Uterus (tissue), 4 donors: ENCODE results near the gene ZNF569. TPM values are rescaled to one million over a fixed set of nuclear protein-coding genes. Genes with fewer than 3 reads are reported as not detected.

ENCODE experiments used
- DNase-seq, 2 donors: peaks; one replicate each; pipeline ENCODE4 v3.0.0-alpha.2; 2019 to 2020
- H3K27ac ChIP-seq, 2 donors: fragments of 200-600 bp; sonication (generic); 1 replicate in 1 of 2; 2 replicates in 1 of 2; pipeline ENCODE4 v1.5.1; 2016 to 2018
- H3K27me3 ChIP-seq, 2 donors: fragments of 200-600 bp; sonication (generic); one replicate each; pipeline ENCODE4 v1.5.1; 2018 to 2019; ENCODE audit warnings: control low read depth in 1 of 2
- H3K36me3 ChIP-seq, 2 donors: fragments of 200-600 bp; sonication (generic); one replicate each; pipeline ENCODE4 v1.5.1; 2019; ENCODE audit warnings: control low read depth in 1 of 2
- H3K4me1 ChIP-seq, 2 donors: fragments of 200-600 bp; sonication (generic); one replicate each; pipeline ENCODE4 v1.5.1; 2018 to 2019; ENCODE audit warnings: control low read depth in 1 of 2
- H3K4me3 ChIP-seq, 2 donors: fragments of 200-600 bp; sonication (generic); 1 replicate in 1 of 2; 2 replicates in 1 of 2; pipeline ENCODE4 v1.5.1; 2018 to 2019; ENCODE audit warnings: mild to moderate bottlenecking in 1 of 2
- H3K9me3 ChIP-seq, 2 donors: fragments of 200-600 bp; sonication (generic); one replicate each; pipeline ENCODE4 v1.5.1; 2019; ENCODE audit warnings: control low read depth in 1 of 2
- POLR2A ChIP-seq, 2 donors: fragments of 450-650 bp; IDR thresholded peaks; one replicate each; pipeline ENCODE4 v1.6.1; 2016; ENCODE audit warnings: antibody characterized with exemption in 2 of 2, mild to moderate bottlenecking in 1 of 2, moderate library complexity in 1 of 2
- intact Hi-C: fragments of 100-400 bp; cut with DNase I; formaldehyde crosslinking; loops from one replicate; pipeline ENCODE4 v1.15.1; 2023; ENCODE audit warnings: low total_unique reads
- total RNA-seq, 4 donors: library from RNA; depleted of rRNA in 3 of 4; stranded (reverse); fragments of >200 nt in 3 of 4; gene quantifications; one replicate each; pipeline versions ENCODE4 v1.1.0 to v1.2.4, GENCODE V29; 2014 to 2023
- TF ChIP-seq, protein P1 (sequence below), 4 experiments: fragments of 200-600 bp in 2 of 4; fragments of 450-650 bp in 2 of 4; sonication (generic) in 2 of 4; IDR thresholded peaks; one replicate each; pipeline ENCODE4 v1.5.1; 2016 to 2019; ENCODE audit warnings: antibody characterized with exemption in 4 of 4, mild to moderate bottlenecking in 2 of 4, moderate library complexity in 1 of 4
- donor health status: DM: yes; HTN: yes; CAD: no.

Gene ZNF569
- total RNA-seq, 4 donors from 2014 or later: 8.7 to 23.5 (median 16.8) TPM

- H3K27ac ChIP-seq: no peak overlapping the region
- H3K27me3 ChIP-seq: no peaks in the 10 kb centered on the region
- TF ChIP-seq, protein P1, sequence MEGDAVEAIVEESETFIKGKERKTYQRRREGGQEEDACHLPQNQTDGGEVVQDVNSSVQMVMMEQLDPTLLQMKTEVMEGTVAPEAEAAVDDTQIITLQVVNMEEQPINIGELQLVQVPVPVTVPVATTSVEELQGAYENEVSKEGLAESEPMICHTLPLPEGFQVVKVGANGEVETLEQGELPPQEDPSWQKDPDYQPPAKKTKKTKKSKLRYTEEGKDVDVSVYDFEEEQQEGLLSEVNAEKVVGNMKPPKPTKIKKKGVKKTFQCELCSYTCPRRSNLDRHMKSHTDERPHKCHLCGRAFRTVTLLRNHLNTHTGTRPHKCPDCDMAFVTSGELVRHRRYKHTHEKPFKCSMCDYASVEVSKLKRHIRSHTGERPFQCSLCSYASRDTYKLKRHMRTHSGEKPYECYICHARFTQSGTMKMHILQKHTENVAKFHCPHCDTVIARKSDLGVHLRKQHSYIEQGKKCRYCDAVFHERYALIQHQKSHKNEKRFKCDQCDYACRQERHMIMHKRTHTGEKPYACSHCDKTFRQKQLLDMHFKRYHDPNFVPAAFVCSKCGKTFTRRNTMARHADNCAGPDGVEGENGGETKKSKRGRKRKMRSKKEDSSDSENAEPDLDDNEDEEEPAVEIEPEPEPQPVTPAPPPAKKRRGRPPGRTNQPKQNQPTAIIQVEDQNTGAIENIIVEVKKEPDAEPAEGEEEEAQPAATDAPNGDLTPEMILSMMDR (IDR thresholded peaks at IDR 0.05): no peak
- no peak for TF ChIP-seq POLR2A (IDR thresholded peaks at IDR 0.05)
- no peaks in the 10 kb centered on the region for H3K36me3 ChIP-seq
- no peak for DNase-seq
- H3K4me1 ChIP-seq: no peaks in the 10 kb centered on the region
- H3K9me3 ChIP-seq: peaks cover 0 to 4% of the 10 kb centered on the region in 2 donors
- intact Hi-C loops: no loop called here
- H3K4me3 ChIP-seq: peak overlapping the region in 1 of 2 donors; percentile 63
These were observed 3.0 kb upstream of the ZNF569 start for GRCh38 chr19:37470216-37470615.

DNA sequence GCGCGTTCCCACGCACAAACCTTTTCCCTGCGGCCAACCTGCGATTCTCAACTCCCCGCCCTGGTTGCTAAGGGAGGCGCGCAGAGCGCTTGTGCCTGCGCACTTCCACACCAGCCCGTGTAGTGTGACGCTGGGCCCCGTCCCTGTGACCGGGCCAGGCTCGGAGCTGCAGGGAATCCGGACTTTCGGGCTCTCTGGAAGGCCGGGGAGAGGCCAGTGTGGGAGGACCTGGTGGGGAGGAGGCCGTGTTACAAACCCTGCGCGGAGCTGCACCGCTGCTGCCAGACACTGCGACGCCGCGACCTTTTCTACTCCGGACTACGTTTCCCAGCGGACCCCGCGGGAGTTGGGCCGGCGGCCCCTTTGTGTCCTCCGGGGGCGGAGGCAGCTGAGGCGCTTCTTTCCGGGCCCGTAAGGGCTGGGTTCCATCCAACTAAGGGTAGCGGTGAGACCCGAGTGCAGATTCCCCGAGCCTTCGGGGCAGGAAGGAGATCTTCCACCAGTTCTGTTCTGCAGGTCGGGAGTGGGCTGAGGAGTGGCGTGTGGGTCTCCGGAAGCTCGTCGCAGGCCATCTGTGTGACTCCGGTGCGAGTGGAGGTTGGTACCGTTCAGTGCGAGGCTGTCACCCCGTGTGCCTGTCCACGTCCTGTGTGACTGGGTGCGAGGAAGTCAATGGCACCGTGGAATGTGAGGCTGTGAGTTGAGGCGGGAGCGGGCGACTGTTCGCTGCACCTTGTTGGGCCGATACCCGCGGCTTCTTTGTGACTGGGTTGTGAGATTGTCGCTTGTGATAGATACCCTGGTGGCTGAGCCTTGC, 1.9 kb upstream of the ZNF569 start, which contains the start of gene ZNF570:
Gene ZNF570, plus strand, starts transcription at position 396 of the 817 bp plus-strand sequence. CDS start 999 bp downstream, outside the sequence.
- peak; percentile 56 to 67 for TF ChIP-seq POLR2A (IDR thresholded peaks at IDR 0.05)
- TF ChIP-seq, protein P1 (IDR thresholded peaks at IDR 0.05): no peak
- peak; percentile 84 to 88 for DNase-seq
- intact Hi-C loops: no loop called here

GRCh38 chr19:37467608-37468090, 405 bp upstream of the ZNF569 start:
- Histone ChIP-seq H3K4me1 (no peaks in the 10 kb centered on the region), H3K27ac (peak overlapping the region; percentile 81 to 83), H3K4me3 (peak overlapping the region; percentile 68 to 77), H3K36me3 (no peaks in the 10 kb centered on the region), H3K27me3 (no peaks in the 10 kb centered on the region), H3K9me3 (peaks cover 0 to 5% of the 10 kb centered on the region in 2 donors)
- TF ChIP-seq, protein P1 (IDR thresholded peaks at IDR 0.05): no peak
- no peak for TF ChIP-seq POLR2A (IDR thresholded peaks at IDR 0.05)
- intact Hi-C loops: no loop called here
- DNase-seq: no peak

More for the DNA sequence above, 1.9 kb upstream of the ZNF569 start, which contains the start of gene ZNF570:
- Histone ChIP-seq H3K36me3 (no peaks in the 10 kb centered on the region), H3K27me3 (no peaks in the 10 kb centered on the region), H3K4me1 (no peaks in the 10 kb centered on the region), H3K27ac (peak within 1 kb of the TSS; percentile 83 to 88), H3K9me3 (no peaks in the 10 kb centered on the region), H3K4me3 (peak within 1 kb of the TSS; percentile 63 to 72)

DNA sequence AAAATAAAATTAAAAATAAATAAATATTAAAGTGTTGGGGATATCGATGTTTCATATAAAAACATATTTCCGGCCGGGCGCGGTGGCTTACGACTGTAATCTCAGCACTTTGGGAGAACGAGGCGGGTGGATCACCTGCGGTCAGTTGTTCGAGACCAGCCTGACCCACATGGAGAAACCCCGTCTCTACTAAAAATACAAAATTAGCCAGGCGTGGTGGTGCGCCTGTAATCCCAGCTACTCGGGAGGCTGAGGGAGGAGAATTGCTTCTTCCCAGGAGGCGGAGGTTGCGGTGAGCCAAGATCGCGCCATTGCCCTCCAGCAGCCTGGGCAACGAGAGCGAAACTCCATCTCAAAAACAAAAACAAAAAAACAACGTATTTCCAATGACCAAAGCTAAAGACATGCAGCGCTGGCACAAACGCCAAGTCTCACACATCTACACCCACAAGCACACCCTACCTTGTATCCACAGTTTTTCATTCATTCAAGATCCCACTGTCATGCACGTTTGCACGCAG, 907 bp downstream of the ZNF569 start:
- H3K4me3 ChIP-seq: peak overlapping the region; percentile 68 to 77
- no peaks in the 10 kb centered on the region for H3K36me3 ChIP-seq
- peaks cover 0 to 17% of the 10 kb centered on the region in 2 donors for H3K9me3 ChIP-seq
- no peak for TF ChIP-seq POLR2A (IDR thresholded peaks at IDR 0.05)
- TF ChIP-seq, protein P1 (IDR thresholded peaks at IDR 0.05): no peak
- DNase-seq: no peak
- peak overlapping the region; percentile 81 to 83 for H3K27ac ChIP-seq
- intact Hi-C loops: no loop called here
- no peaks in the 10 kb centered on the region for H3K27me3 ChIP-seq
- no peaks in the 10 kb centered on the region for H3K4me1 ChIP-seq
